ENCODE measurements around the gene PLA2G7.
"Not testable (repeated sequence)": the region's sequence is repeated elsewhere in the genome, so short reads cannot be mapped to it uniquely, and the experiment has no call there.

PLA2G7 gene

GRCh38 chr6:46764961-46765360 is 29.8 kb upstream of the PLA2G7 start:
- Histone ChIP-seq H3K27me3 (ENCODE audit: control insufficient read depth in 5 of 5, insufficient read depth in 4 of 5, low read length in 5 of 5) (no peaks in the 10 kb centered on the region), H3K9me3 (ENCODE audit: control insufficient read depth in 5 of 5, low read length in 5 of 5) (no peaks in the 10 kb centered on the region), H3K27ac (ENCODE audit: low read depth, low read length) (no peak overlapping the region), H3K36me3 (ENCODE audit: control insufficient read depth in 5 of 5, insufficient read depth in 5 of 5, low read length in 5 of 5) (no peaks in the 10 kb centered on the region), H3K9ac (ENCODE audit: low read length in 5 of 5) (no peak overlapping the region), H3K4me3 (ENCODE audit: low read depth in 1 of 5, low read length in 5 of 5) (no peak overlapping the region), H3K4me1 (ENCODE audit: control insufficient read depth in 5 of 5, insufficient read depth in 5 of 5, low read length in 5 of 5) (no peaks in the 10 kb centered on the region)

- not testable (repeated sequence) for H3K27ac ChIP-seq (ENCODE audit: low read depth, low read length); H3K9me3 ChIP-seq (ENCODE audit: control insufficient read depth in 5 of 5, low read length in 5 of 5); H3K4me1 ChIP-seq (ENCODE audit: control insufficient read depth in 5 of 5, insufficient read depth in 5 of 5, low read length in 5 of 5); H3K4me3 ChIP-seq (ENCODE audit: low read depth in 1 of 5, low read length in 5 of 5); H3K36me3 ChIP-seq (ENCODE audit: control insufficient read depth in 5 of 5, insufficient read depth in 5 of 5, low read length in 5 of 5); H3K9ac ChIP-seq (ENCODE audit: low read length in 5 of 5); H3K27me3 ChIP-seq (ENCODE audit: control insufficient read depth in 5 of 5, insufficient read depth in 4 of 5, low read length in 5 of 5)
These were observed 29.1 kb upstream of the PLA2G7 start for GRCh38 chr6:46764280-46764679.

GRCh38 chr6:46763466-46763865 is 28.3 kb upstream of the PLA2G7 start:
- H3K9me3 ChIP-seq (ENCODE audit: control insufficient read depth in 5 of 5, low read length in 5 of 5): no peaks in the 10 kb centered on the region

GRCh38 chr6:46760925-46761324 is 25.8 kb upstream of the PLA2G7 start:
- Histone ChIP-seq H3K4me1 (ENCODE audit: control insufficient read depth in 5 of 5, insufficient read depth in 5 of 5, low read length in 5 of 5) (peaks cover 0 to 5% (median 0%) of the 10 kb centered on the region in 5 donors), H3K27me3 (ENCODE audit: control insufficient read depth in 5 of 5, insufficient read depth in 4 of 5, low read length in 5 of 5) (no peaks in the 10 kb centered on the region), H3K9ac (ENCODE audit: low read length in 5 of 5) (no peak overlapping the region), H3K9me3 (ENCODE audit: control insufficient read depth in 5 of 5, low read length in 5 of 5) (no peaks in the 10 kb centered on the region), H3K36me3 (ENCODE audit: control insufficient read depth in 5 of 5, insufficient read depth in 5 of 5, low read length in 5 of 5) (no peaks in the 10 kb centered on the region), H3K4me3 (ENCODE audit: low read depth in 1 of 5, low read length in 5 of 5) (no peak overlapping the region), H3K27ac (ENCODE audit: low read depth, low read length) (no peak overlapping the region)

More at GRCh38 chr6:46763466-46763865, 28.3 kb upstream of the PLA2G7 start:
- Histone ChIP-seq H3K4me3 (ENCODE audit: low read depth in 1 of 5, low read length in 5 of 5) (no peak overlapping the region), H3K9ac (ENCODE audit: low read length in 5 of 5) (no peak overlapping the region), H3K27me3 (ENCODE audit: control insufficient read depth in 5 of 5, insufficient read depth in 4 of 5, low read length in 5 of 5) (no peaks in the 10 kb centered on the region), H3K27ac (ENCODE audit: low read depth, low read length) (no peak overlapping the region), H3K36me3 (ENCODE audit: control insufficient read depth in 5 of 5, insufficient read depth in 5 of 5, low read length in 5 of 5) (no peaks in the 10 kb centered on the region), H3K4me1 (ENCODE audit: control insufficient read depth in 5 of 5, insufficient read depth in 5 of 5, low read length in 5 of 5) (no peaks in the 10 kb centered on the region)

- Histone ChIP-seq H3K4me3 (ENCODE audit: low read depth in 1 of 5, low read length in 5 of 5) (no peak overlapping the region), H3K27me3 (ENCODE audit: control insufficient read depth in 5 of 5, insufficient read depth in 4 of 5, low read length in 5 of 5) (no peaks in the 10 kb centered on the region), H3K9ac (ENCODE audit: low read length in 5 of 5) (no peak overlapping the region), H3K9me3 (ENCODE audit: control insufficient read depth in 5 of 5, low read length in 5 of 5) (no peaks in the 10 kb centered on the region), H3K27ac (ENCODE audit: low read depth, low read length) (no peak overlapping the region), H3K36me3 (ENCODE audit: control insufficient read depth in 5 of 5, insufficient read depth in 5 of 5, low read length in 5 of 5) (no peaks in the 10 kb centered on the region), H3K4me1 (ENCODE audit: control insufficient read depth in 5 of 5, insufficient read depth in 5 of 5, low read length in 5 of 5) (peaks cover 0 to 5% (median 0%) of the 10 kb centered on the region in 5 donors)
These were observed 24.0 kb upstream of the PLA2G7 start for GRCh38 chr6:46758960-46759753.

- no peak overlapping the region for H3K27ac ChIP-seq (ENCODE audit: low read depth, low read length)
- H3K9ac ChIP-seq (ENCODE audit: low read length in 5 of 5): no peak overlapping the region
- no peak overlapping the region for H3K4me3 ChIP-seq (ENCODE audit: low read depth in 1 of 5, low read length in 5 of 5)
- H3K27me3 ChIP-seq (ENCODE audit: control insufficient read depth in 5 of 5, insufficient read depth in 4 of 5, low read length in 5 of 5): no peaks in the 10 kb centered on the region
- no peaks in the 10 kb centered on the region for H3K36me3 ChIP-seq (ENCODE audit: control insufficient read depth in 5 of 5, insufficient read depth in 5 of 5, low read length in 5 of 5)
- H3K4me1 ChIP-seq (ENCODE audit: control insufficient read depth in 5 of 5, insufficient read depth in 5 of 5, low read length in 5 of 5): peaks cover 0 to 5% (median 0%) of the 10 kb centered on the region in 5 donors
- H3K9me3 ChIP-seq (ENCODE audit: control insufficient read depth in 5 of 5, low read length in 5 of 5): no peaks in the 10 kb centered on the region
These were observed 22.0 kb upstream of the PLA2G7 start for GRCh38 chr6:46757214-46757596.

GRCh38 chr6:46756469-46757213 is 21.5 kb upstream of the PLA2G7 start:
- Histone ChIP-seq H3K9me3 (ENCODE audit: control insufficient read depth in 5 of 5, low read length in 5 of 5) (no peaks in the 10 kb centered on the region), H3K27me3 (ENCODE audit: control insufficient read depth in 5 of 5, insufficient read depth in 4 of 5, low read length in 5 of 5) (no peaks in the 10 kb centered on the region), H3K27ac (ENCODE audit: low read depth, low read length) (no peak overlapping the region), H3K36me3 (ENCODE audit: control insufficient read depth in 5 of 5, insufficient read depth in 5 of 5, low read length in 5 of 5) (no peaks in the 10 kb centered on the region), H3K4me1 (ENCODE audit: control insufficient read depth in 5 of 5, insufficient read depth in 5 of 5, low read length in 5 of 5) (peaks cover 0 to 5% (median 0%) of the 10 kb centered on the region in 5 donors), H3K4me3 (ENCODE audit: low read depth in 1 of 5, low read length in 5 of 5) (no peak overlapping the region), H3K9ac (ENCODE audit: low read length in 5 of 5) (no peak overlapping the region)

GRCh38 chr6:46755865-46756264 is 20.7 kb upstream of the PLA2G7 start:
- no peak overlapping the region for H3K4me3 ChIP-seq (ENCODE audit: low read depth in 1 of 5, low read length in 5 of 5)
- H3K9me3 ChIP-seq (ENCODE audit: control insufficient read depth in 5 of 5, low read length in 5 of 5): no peaks in the 10 kb centered on the region
- H3K27ac ChIP-seq (ENCODE audit: low read depth, low read length): no peak overlapping the region
- H3K27me3 ChIP-seq (ENCODE audit: control insufficient read depth in 5 of 5, insufficient read depth in 4 of 5, low read length in 5 of 5): no peaks in the 10 kb centered on the region
- no peak overlapping the region for H3K9ac ChIP-seq (ENCODE audit: low read length in 5 of 5)
- H3K4me1 ChIP-seq (ENCODE audit: control insufficient read depth in 5 of 5, insufficient read depth in 5 of 5, low read length in 5 of 5): peaks cover 0 to 5% (median 0%) of the 10 kb centered on the region in 5 donors
- H3K36me3 ChIP-seq (ENCODE audit: control insufficient read depth in 5 of 5, insufficient read depth in 5 of 5, low read length in 5 of 5): no peaks in the 10 kb centered on the region

GRCh38 chr6:46751658-46752057 is 16.5 kb upstream of the PLA2G7 start:
- Histone ChIP-seq H3K36me3 (ENCODE audit: control insufficient read depth in 5 of 5, insufficient read depth in 5 of 5, low read length in 5 of 5) (no peaks in the 10 kb centered on the region), H3K27me3 (ENCODE audit: control insufficient read depth in 5 of 5, insufficient read depth in 4 of 5, low read length in 5 of 5) (no peaks in the 10 kb centered on the region), H3K9me3 (ENCODE audit: control insufficient read depth in 5 of 5, low read length in 5 of 5) (no peaks in the 10 kb centered on the region), H3K4me3 (ENCODE audit: low read depth in 1 of 5, low read length in 5 of 5) (no peak overlapping the region), H3K4me1 (ENCODE audit: control insufficient read depth in 5 of 5, insufficient read depth in 5 of 5, low read length in 5 of 5) (no peaks in the 10 kb centered on the region), H3K9ac (ENCODE audit: low read length in 5 of 5) (no peak overlapping the region), H3K27ac (ENCODE audit: low read depth, low read length) (no peak overlapping the region)

GRCh38 chr6:46749731-46750130 is 14.6 kb upstream of the PLA2G7 start:
- no peaks in the 10 kb centered on the region for H3K27me3 ChIP-seq (ENCODE audit: control insufficient read depth in 5 of 5, insufficient read depth in 4 of 5, low read length in 5 of 5)
- H3K36me3 ChIP-seq (ENCODE audit: control insufficient read depth in 5 of 5, insufficient read depth in 5 of 5, low read length in 5 of 5): no peaks in the 10 kb centered on the region
- no peaks in the 10 kb centered on the region for H3K9me3 ChIP-seq (ENCODE audit: control insufficient read depth in 5 of 5, low read length in 5 of 5)
- no peak overlapping the region for H3K4me3 ChIP-seq (ENCODE audit: low read depth in 1 of 5, low read length in 5 of 5)
- H3K27ac ChIP-seq (ENCODE audit: low read depth, low read length): no peak overlapping the region
- H3K9ac ChIP-seq (ENCODE audit: low read length in 5 of 5): no peak overlapping the region
- H3K4me1 ChIP-seq (ENCODE audit: control insufficient read depth in 5 of 5, insufficient read depth in 5 of 5, low read length in 5 of 5): no peaks in the 10 kb centered on the region

All from subcutaneous abdominal adipose tissue (tissue), 5 donors.